ENCODE measurements around the gene AATF.

Gene AATF

DNA sequence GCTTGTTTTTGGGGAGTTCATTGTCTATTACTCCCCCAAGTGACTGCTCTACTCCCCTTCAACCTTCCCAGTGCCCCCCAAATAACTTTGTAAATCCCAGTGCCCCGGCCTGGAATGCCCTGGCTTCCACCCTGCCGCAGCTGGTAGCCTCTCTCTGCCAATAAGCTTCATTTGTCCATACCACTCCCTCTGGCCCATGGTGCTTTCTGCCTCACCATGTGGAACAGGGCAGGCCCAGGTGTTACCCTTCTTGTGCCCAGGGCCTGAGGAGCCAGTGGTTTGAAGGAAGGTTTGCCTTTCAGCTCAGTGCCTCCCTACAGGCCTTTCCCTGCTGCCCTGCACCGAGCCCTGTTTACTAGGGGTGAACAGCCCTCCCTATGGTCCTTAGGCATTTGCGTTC is 134.2 kb downstream of the AATF start:
- no peak for DNase-seq (ENCODE audit: low read depth)

DNA sequence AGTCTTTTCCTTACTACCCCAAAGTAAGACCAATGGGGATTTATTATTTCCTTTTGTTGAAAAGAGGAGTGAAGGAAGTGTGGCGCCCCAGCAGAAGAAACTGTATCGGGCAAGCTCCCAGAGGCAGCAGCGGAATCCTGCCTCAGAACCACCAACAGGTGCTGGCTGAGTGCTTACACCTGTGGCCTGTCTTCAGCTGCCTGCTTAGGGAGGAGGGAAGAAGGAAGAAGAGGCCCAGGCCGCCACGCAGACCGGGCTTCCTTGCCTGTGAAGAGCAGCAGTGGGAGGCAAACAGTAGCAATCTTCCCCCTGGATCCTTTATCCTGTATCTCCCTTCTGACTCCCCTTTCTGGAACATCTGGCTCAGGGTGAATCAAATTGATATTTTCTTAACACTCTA is 134.7 kb downstream of the AATF start:
- no peak for DNase-seq (ENCODE audit: low read depth)

DNA sequence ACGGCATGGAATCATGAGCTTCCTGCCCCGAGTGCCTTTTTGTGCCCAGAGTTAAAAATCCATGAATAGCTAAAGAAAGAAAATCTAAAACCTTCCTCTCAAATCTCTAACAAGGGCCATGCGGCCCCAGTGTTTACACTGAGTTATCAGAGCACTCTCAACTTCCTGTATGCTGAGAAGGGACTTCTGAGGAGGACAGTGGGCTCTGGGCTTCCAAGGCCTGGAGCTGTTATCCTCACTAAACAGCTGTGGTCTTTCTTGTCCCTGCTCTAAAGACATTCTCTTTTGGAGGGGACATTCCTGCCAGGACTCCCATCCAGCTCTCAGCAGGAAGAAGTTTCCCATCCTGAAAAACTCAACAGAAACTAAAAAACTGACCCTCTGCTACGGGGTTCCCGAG is 135.6 kb downstream of the AATF start:
- DNase-seq (ENCODE audit: low read depth) = no peak

DNA sequence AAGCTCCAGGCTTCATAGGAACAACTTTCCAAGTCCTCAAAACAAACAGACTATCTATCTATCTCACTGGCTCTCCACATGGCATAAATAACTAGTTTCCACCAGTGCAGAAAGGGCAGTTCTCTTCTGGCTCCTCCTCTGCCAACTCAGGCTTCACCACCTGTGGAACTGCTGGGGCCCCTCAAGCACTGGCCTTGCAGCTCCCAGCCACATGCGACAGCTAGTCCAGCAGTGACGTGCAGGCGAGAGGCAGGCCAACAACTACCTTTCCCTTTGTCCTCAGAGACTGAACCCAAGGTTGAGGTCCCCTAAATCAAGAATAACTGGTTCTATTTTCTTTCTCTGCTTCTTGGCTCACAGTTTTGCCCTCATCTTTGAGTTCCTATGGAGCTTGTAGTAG is 137.6 kb downstream of the AATF start:
- DNase-seq (ENCODE audit: low read depth) = no peak

- no peak for DNase-seq (ENCODE audit: low read depth)
Observed at GRCh38 chr17:37086948-37087347, 138.2 kb downstream of the AATF start.

- DNase-seq (ENCODE audit: low read depth) = no peak
Observed at GRCh38 chr17:37087683-37088082, 138.9 kb downstream of the AATF start.

- DNase-seq (ENCODE audit: low read depth) = no peak
Observed at GRCh38 chr17:37088459-37088858, 139.7 kb downstream of the AATF start.

- DNase-seq (ENCODE audit: low read depth) = no peak
Observed at GRCh38 chr17:37088913-37089312, 140.2 kb downstream of the AATF start.

DNA sequence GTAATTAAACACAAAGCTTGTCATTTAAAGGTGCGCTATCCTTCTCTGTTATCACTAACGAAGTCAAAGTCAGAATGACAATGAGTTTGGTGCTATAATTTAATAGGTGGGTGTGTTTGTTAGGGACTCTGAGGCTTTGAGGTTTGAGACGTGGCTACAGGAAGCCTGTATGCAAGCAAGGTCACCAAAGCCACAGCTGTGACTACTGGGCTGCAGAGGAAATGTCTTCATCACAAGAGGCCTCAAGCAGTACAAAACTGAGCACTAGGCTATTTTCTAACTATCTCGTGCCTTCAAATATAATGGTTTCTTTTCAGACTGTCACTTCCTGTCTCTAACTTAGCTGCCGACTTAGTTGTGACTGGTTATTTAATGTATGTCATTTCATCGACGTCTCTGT is 141.2 kb downstream of the AATF start:
- no peak for DNase-seq (ENCODE audit: low read depth)

GRCh38 chr17:37090941-37091340 is 142.2 kb downstream of the AATF start:
- DNase-seq (ENCODE audit: low read depth) = no peak

DNA sequence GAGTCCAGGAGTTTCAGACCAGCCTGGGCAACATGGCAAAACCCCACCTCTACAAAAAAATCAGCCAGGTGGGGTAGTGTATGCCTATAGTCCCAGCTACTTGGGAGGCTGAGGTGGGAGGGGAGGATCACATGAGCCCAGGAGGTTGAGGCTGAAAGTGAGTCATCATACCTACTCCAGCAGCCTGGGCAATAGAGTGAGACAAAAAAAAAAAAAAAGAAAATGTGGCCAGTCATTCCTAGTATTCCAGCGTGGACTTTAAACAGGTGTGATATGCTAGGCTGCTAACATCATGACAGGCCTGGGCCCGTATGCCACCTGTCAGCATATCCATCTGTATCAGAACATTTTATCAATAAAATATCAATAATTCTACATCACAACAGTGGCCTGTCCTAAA is 143.3 kb downstream of the AATF start:
- no peak for DNase-seq (ENCODE audit: low read depth)

GRCh38 chr17:37092701-37093100 is 143.9 kb downstream of the AATF start:
- no peak for DNase-seq (ENCODE audit: low read depth)

DNA sequence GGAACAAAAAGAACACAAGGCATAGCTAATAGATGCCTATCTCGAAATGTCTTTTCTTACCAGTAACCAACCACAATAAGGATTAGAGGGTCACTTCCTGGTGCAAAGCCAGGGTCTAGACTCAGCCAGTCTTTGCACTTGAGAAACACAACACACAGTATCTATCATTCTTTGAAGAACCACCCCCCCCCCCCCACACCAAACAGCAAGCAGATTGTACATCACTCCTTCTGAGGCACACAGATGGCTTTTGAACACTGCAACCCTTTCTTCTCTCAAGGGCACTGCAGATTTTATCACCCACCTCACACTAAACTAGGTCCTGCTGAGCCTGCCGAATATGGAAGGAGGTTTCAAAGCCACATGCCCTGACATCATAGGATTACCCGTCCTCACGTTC is 145.6 kb downstream of the AATF start:
- DNase-seq (ENCODE audit: low read depth) = no peak

DNA sequence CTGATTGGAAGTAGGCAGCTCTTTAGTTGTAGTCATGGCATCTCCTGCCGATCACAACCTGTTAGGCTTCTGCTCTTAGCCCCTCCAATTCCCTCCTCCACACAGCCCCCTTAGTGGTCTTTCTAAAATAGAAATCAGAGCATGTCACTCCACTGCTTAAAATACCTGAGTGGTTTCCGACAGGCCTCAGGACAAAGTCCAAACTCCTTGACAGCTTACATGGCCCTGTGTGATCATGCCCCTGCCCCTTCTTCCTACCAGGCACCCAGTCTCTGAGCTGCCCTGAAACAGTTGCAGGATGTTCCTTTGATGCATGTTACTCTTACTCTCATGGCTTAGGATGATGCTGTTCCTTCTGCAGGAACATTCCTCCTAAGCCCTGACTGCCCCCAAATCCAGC is 147.3 kb downstream of the AATF start:
- no peak for DNase-seq (ENCODE audit: low read depth)

GRCh38 chr17:37097154-37097553 is 148.4 kb downstream of the AATF start:
- no peak for DNase-seq (ENCODE audit: low read depth)

DNA sequence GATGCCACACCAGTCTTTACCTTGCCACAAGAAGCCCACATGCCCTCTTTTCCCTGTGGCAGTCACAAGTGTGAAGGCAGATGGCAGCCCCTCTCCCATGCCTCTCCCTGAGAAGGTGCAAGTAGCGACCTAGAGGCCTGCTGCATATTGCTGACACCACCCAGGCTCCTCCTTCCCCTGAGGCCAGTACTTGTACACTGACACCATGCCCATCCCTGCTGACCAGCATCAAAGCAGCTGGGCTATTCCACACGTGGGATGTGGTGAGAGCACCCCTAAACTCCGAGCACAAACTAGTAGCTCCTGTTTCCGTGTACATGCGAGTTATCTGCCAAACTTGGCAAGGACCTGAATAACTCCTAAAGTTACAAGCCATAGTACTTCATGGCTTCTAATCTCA is 149.4 kb downstream of the AATF start:
- DNase-seq (ENCODE audit: low read depth) = no peak

- DNase-seq (ENCODE audit: low read depth) = no peak
Observed at GRCh38 chr17:37098910-37099664, 150.3 kb downstream of the AATF start.

GRCh38 chr17:37100231-37100630 is 151.5 kb downstream of the AATF start:
- no peak for DNase-seq (ENCODE audit: low read depth)

DNA sequence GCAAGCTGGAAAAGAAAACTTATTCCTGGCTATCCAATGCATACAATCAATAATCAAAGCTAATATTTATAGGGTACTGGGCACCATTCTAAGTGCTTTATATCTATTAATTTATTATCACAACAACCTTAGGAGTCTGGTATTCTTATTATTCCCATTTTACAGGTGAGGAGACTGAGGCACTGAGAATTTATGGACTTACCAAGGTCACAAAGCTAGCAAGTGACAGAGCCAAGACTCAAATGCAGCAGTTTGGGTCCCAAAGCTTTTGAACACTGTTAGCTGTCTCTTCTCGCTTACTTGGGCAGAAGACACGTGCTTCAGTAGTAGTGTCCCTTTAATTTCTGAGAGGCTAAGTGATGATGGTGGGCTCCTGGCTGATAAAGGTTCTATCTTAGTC is 152.6 kb downstream of the AATF start:
- no peak for DNase-seq (ENCODE audit: low read depth)

DNA sequence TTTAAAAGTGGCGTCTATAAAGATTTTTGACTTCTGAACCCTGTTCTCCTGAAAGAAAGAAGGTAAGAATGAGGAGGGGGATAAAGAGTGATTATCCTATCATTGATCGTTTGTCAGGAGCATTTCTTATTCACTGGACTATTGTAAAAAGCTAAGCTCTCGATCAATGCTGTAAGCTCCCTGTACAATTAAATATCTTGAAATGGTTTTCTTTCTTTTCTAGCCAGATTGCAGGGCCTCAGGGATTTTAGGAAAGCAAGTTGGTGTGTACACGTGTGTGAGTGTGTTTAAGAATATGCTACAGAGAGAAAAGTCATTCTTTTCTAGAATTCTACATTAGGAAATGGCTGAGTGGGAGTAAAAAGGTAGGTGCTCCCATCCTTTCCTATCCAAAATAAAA is 154.5 kb downstream of the AATF start:
- DNase-seq (ENCODE audit: low read depth) = no peak

- no peak for DNase-seq (ENCODE audit: low read depth)
Observed at GRCh38 chr17:37106049-37106448, 157.3 kb downstream of the AATF start.

All from stimulated activated CD8-positive, alpha-beta memory T cell treated with anti-CD3 and anti-CD28 coated beads, Interleukin-15, amount 100 ng/mL, for 24 hours (primary cell).